Type B pancreatic cell (in vitro differentiated cells): ENCODE results near the gene RAC3. TPM values are rescaled to one million over a fixed set of nuclear protein-coding genes. Genes with fewer than 3 reads are reported as not detected.

Source experiments
- DNase-seq: peaks from one replicate; pipeline ENCODE4 v3.0.0; 2021; ENCODE audit warnings: mixed read lengths; ENCODE audit not compliant: unreplicated experiment; ENCODE audit errors: extremely low spot score
- H3K27ac Mint-ChIP-seq: 2 replicates; pipeline ENCODE4 v1.8.0; 2021; ENCODE audit warnings: mild to moderate bottlenecking, mixed read lengths
- H3K27me3 Mint-ChIP-seq: 2 replicates; pipeline ENCODE4 v1.8.0; 2021; ENCODE audit warnings: mixed read lengths
- H3K36me3 Mint-ChIP-seq: 2 replicates; pipeline ENCODE4 v1.8.0; 2021; ENCODE audit warnings: mixed read lengths
- H3K4me1 Mint-ChIP-seq: one replicate; pipeline ENCODE4 v1.8.0; 2021; ENCODE audit warnings: mixed read lengths; ENCODE audit not compliant: unreplicated experiment
- H3K4me3 Mint-ChIP-seq: 2 replicates; pipeline ENCODE4 v1.8.0; 2021; ENCODE audit warnings: mild to moderate bottlenecking, mixed read lengths
- H3K9me3 Mint-ChIP-seq: 2 replicates; pipeline ENCODE4 v1.8.0; 2021; ENCODE audit warnings: mixed read lengths
- CTCF ChIP-seq: fragments of 200-600 bp; sonication (generic); conservative IDR thresholded peaks from 2 replicates; pipeline ENCODE4 v1.5.0; 2021; ENCODE audit warnings: antibody characterized with exemption, mild to moderate bottlenecking
- total RNA-seq: library from RNA; stranded (reverse); gene quantifications from 2 replicates; pipeline ENCODE4 v1.2.1, GENCODE V29; 2021; ENCODE audit warnings: low replicate concordance

RAC3 gene
- total RNA-seq, 1 donor from 2014 or later = 51.7 TPM

GRCh38 chr17:82039695-82040299 lies 8.3 kb downstream of the RAC3 start:
- Mint-ChIP-seq H3K4me3 (no peak overlapping the region), H3K27ac (no peak overlapping the region), H3K4me1 (peaks cover 17% of the 10 kb centered on the region), H3K36me3 (peaks cover 5% of the 10 kb centered on the region), H3K27me3 (no peaks in the 10 kb centered on the region), H3K9me3 (no peaks in the 10 kb centered on the region)
- DNase-seq = no peak
- TF ChIP-seq CTCF = no peak

- Mint-ChIP-seq H3K4me1 (peaks cover 10% of the 10 kb centered on the region), H3K27me3 (no peaks in the 10 kb centered on the region), H3K36me3 (no peaks in the 10 kb centered on the region), H3K27ac (no peak overlapping the region), H3K4me3 (no peak overlapping the region), H3K9me3 (no peaks in the 10 kb centered on the region)
- no peak for DNase-seq
- no peak for TF ChIP-seq CTCF
These were observed 9.8 kb downstream of the RAC3 start for GRCh38 chr17:82041144-82041814.

- Mint-ChIP-seq H3K27ac (peak overlapping the region; percentile 35), H3K27me3 (no peaks in the 10 kb centered on the region), H3K4me1 (peaks cover 9% of the 10 kb centered on the region), H3K4me3 (no peak overlapping the region), H3K36me3 (peaks cover 5% of the 10 kb centered on the region), H3K9me3 (no peaks in the 10 kb centered on the region)
- no peak for DNase-seq
- TF ChIP-seq CTCF = no peak
These were observed 11.2 kb downstream of the RAC3 start for GRCh38 chr17:82042649-82043048.

GRCh38 chr17:82043507-82043906 lies 12.0 kb downstream of the RAC3 start:
- no peak for DNase-seq
- Mint-ChIP-seq H3K9me3 (no peaks in the 10 kb centered on the region), H3K27me3 (no peaks in the 10 kb centered on the region), H3K4me3 (no peak overlapping the region), H3K27ac (no peak overlapping the region), H3K4me1 (peaks cover 4% of the 10 kb centered on the region), H3K36me3 (peaks cover 5% of the 10 kb centered on the region)
- TF ChIP-seq CTCF = no peak

- no peak for TF ChIP-seq CTCF
- no peaks in the 10 kb centered on the region for H3K27me3 Mint-ChIP-seq
- DNase-seq = no peak
- no peak overlapping the region for H3K4me3 Mint-ChIP-seq
- no peaks in the 10 kb centered on the region for H3K9me3 Mint-ChIP-seq
- H3K4me1 Mint-ChIP-seq = peaks cover 4% of the 10 kb centered on the region
- no peak overlapping the region for H3K27ac Mint-ChIP-seq
- peaks cover 5% of the 10 kb centered on the region for H3K36me3 Mint-ChIP-seq
These were observed 14.5 kb downstream of the RAC3 start for GRCh38 chr17:82045936-82046484.
